Measurements from ENCODE around the gene MESP2. TPM values are rescaled to one million over a fixed set of nuclear protein-coding genes. Genes with fewer than 3 reads are reported as not detected.

The MESP2 gene
- total and polyA plus RNA-seq, 2 of the 13 experiments (the other 11 are each of a cell fraction or from before 2014, with no cell fraction given), result not detected

- peak; percentile 72 for TF ChIP-seq ZGPAT (CRISPR knock-in tag; IDR thresholded peaks at IDR 0.05)
- no peak for TF ChIP-seq ZNF550 (CRISPR knock-in tag; IDR thresholded peaks at IDR 0.05; ENCODE audit: borderline replicate concordance)
- no peak for TF ChIP-seq ZNF672 (CRISPR knock-in tag; IDR thresholded peaks at IDR 0.05)
- peak; percentile 72 for TF ChIP-seq SRSF1 (optimal IDR thresholded peaks at IDR 0.05; ENCODE audit: low read depth, low read length)
- TF ChIP-seq ZBTB33 (CRISPR knock-in tag; IDR thresholded peaks at IDR 0.05), result 0 out of 2 replicates have a peak, but pooled peaks have one; percentile 30
- peak; percentile 78; the same call in 1 of the 2 replicates for TF ChIP-seq FOXC1 (CRISPR knock-in tag; IDR thresholded peaks at IDR 0.05; ENCODE audit: borderline replicate concordance)
- TF ChIP-seq ZNF703 (CRISPR knock-in tag; IDR thresholded peaks at IDR 0.05; ENCODE audit: borderline replicate concordance), result no peak
- TF ChIP-seq TFDP1 (CRISPR knock-in tag; IDR thresholded peaks at IDR 0.05; ENCODE audit: borderline replicate concordance), result peak; percentile 58; the same call in 1 of the 2 replicates
- TF ChIP-seq TEF (CRISPR knock-in tag; IDR thresholded peaks at IDR 0.05), result 0 out of 2 replicates have a peak, but pooled peaks have one; percentile 57
- TF ChIP-seq ZNF383 (CRISPR knock-in tag; IDR thresholded peaks at IDR 0.05; ENCODE audit: borderline replicate concordance), result no peak
- peak; percentile 79; the same call in 1 of the 2 replicates for TF ChIP-seq ZFP91 (CRISPR knock-in tag; IDR thresholded peaks at IDR 0.05; ENCODE audit: borderline replicate concordance)
- TF ChIP-seq TBL1XR1 (IDR thresholded peaks at IDR 0.05; ENCODE audit: borderline replicate concordance, low read length, partially characterized antibody), result no peak
- no peak for TF ChIP-seq TRAFD1 (CRISPR knock-in tag; IDR thresholded peaks at IDR 0.05; ENCODE audit: borderline replicate concordance)
These were observed 30.7 kb downstream of the MESP2 start (continued) for GRCh38 chr15:89806559-89807550.
